GM04504 (cell line): Measurements from ENCODE around the gene PLPPR1.

Source experiments
- DNase-seq: peaks from one replicate; pipeline ENCODE4 v3.0.0-alpha.2; 2012; ENCODE audit warnings: low read depth

Gene PLPPR1

DNA sequence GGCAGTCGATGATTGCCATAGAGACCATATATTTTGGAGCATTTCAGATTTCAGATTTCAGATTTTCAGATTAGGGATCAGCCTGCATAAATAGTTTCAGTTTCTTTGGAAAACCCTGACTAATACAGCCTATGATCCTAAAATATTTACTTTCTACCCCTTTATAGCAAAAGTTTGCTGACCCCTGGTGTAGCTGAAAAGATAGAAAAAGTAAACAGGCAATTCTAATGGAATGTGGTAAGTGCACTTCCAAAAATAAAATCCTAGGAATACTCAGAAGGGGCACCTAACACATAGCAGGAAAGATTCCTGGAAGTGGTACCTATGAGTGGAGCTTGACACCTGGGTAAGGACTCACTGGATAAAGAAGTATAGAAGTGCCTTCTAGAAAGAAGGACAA is 321.8 kb downstream of the PLPPR1 start:
- DNase-seq: no peak

DNA sequence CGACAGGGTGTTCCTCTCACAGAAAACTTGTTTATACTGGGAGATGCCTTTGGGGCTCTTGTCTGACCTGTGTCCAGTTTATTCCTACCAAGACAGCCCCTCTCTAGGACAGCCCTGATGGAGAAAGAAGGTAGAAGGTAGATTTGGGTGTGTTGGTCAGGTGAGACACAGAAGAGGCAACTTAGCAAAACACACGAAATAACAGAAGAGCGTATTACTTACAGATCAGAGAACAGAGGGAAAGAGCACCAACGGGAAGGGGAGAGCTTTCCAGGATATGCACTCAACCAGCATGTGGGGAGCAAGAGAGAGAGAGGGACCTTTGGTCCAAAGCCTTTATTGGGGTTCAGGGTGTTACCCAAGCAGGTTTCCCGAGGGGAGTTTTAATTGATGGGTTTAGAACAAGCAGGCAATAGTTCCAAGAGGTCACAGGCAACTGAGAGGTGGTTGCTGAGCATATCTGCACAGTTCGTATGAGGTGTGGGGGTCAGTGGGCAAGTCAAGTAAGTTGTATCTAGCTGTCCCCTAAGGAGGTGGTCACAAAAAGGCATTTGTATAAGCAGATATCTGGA is 324.5 kb downstream of the PLPPR1 start:
- no peak for DNase-seq

DNA sequence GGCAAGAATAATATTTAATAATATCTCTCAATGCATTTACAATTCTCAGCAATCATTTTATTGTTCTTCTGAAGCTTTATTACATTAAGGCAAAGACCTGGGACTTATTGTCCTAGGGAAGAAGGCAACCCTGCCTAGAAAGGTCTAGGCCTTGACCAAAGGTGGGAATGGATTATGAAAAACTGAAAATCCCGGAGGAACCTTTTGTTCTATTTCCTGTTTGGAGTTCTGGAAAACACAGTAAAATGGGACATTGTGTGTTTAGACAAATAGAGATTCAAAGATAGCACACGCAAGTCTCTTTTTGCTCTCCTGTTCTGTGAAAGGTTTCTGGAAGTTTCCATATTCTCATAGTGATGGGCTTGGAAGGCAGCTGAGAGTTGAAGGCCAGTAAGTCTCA is 325.2 kb downstream of the PLPPR1 start:
- DNase-seq: no peak

DNA sequence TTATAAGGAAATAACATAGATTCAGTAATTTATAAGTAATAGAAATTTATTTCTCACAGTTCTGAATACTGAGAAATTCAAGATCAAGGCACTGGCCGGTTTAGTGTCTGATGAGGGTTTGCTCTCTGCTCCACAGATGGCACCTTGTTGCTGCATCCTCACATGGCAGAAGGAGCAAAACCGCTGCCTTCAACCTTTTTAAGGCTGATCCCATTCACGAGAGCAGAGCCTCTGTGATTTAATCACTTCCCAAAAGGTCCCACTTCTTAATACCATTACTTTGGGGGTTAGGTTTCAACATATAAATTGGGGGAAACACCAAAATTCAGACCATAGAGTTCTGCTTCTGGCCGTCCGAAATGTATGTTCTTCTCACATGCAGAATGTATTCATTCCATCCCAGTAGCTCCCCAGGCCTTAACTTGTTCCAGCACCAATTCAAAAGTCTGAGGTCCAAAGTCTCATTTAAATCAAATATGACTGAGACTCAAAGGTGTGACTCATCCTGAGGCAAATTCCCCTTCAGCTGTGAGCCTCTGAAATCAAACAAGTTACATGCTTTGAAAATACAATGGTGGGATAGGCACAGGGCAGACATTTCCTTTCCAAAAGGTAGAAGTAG is 325.7 kb downstream of the PLPPR1 start:
- no peak for DNase-seq

DNA sequence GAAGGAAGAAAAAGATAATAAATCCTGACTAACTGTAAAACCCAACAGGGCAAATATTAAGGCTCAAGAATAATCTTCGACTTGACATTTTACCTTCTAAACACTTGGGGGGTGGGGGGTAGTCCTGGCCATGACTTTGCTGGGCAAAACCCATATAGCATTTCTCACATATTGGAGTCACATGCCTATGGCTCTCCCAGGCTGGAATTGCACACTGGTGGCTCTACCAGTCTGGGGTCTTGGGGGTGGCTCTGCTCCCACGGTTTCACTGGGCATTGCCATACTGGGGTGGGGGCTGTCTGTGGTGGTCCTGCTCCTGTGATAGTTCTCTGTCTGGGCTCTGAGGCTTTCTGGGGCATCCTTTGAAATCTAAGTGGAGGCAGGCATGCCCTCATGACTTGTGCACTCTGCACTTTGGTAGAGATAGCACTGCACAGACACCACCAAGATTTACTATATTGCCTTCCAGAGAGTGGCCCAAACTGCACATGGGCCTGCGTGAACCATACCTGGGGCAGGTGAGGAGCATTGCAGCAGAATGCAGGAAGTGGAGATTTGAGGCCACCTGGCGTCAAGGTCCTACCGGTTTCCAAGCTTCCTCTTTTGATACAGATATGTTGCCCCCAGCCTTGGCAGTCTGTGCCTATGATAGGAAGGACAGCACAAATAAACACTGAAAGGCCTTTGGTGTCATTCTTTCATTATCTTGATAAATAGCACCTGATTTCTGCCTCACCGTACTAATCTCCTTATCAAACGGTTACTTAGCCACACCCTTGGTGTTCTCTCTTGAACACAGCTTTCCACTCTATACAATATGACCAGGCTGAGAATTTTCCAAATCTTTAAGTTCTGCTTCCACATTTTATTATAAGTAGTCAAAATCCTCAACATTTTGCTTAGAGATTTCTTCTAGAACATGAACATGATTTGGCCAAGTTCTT is 326.5 kb downstream of the PLPPR1 start:
- no peak for DNase-seq

DNA sequence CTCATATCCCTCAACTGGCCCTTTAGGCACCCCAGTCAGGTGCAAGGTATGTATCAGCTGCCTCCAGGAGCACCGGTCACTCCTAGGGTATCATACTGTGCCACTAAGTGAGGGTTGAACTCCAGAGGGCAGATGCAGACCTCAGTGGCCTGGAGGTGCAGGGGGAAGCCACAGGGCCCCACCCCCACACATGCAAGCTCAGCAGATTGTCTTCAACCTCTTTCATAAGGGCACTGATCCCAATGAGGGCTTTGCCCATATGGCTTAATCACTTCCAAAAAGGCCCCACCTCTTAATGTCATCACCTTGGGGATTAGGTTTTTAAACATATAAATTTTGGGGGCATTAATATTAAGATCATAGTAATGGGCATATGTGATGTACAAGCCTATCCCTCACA is 328.1 kb downstream of the PLPPR1 start:
- DNase-seq: no peak

DNA sequence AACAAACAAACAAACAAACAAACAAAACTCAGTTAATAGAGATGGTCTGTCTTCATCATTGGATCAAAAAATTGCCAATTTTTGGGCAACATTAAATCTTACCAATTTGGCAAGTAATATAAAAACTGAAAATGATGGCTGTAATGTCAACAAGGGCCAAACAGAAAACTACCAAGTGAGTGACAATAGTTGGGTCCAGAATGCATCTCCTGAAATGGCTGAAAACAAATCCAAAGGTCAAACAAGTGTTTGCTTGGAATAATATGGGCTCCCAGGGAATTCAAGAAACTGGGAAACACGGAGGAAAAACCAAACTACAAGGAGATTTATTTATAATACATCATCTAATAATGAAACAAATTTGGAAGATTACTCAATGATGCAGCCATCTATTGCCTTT is 331.2 kb downstream of the PLPPR1 start:
- DNase-seq: no peak

DNA sequence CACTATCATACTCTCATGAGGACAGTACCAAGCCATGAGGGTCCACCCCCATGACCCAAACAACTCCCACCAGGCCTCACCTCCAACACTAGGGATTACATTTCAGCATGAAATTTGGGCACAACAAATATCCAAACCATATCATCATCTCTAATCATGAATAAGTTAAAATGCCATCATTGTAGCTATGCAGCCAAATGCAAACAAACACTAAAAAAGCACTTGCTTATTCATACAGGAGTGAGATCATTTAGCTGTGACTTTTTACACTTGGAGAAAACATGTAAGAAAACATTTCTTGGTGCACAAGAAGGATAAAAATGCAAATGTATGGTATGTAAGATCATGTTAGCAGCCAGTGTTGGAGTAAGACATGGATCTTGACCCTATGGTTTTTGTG is 332.1 kb downstream of the PLPPR1 start:
- no peak for DNase-seq

DNA sequence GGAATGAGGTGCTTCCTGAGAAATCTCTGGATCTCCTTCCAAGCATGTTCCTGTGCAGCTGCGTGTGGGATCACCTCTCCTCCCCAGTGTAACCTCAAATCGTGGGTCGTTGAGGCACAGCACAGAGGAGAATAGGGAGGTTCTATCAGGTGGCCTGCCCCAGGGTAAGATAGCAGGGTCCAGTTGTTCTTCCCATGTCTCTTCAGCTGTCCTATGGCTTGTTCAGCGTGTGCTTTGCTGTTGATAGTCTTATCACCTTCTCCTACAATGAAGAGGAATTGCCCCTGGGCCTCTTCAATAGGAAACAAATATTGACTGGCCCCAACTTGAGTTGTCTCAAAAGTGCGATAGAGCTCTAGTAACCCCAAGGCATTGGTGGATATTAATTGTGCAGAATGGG is 333.9 kb downstream of the PLPPR1 start:
- no peak for DNase-seq

DNA sequence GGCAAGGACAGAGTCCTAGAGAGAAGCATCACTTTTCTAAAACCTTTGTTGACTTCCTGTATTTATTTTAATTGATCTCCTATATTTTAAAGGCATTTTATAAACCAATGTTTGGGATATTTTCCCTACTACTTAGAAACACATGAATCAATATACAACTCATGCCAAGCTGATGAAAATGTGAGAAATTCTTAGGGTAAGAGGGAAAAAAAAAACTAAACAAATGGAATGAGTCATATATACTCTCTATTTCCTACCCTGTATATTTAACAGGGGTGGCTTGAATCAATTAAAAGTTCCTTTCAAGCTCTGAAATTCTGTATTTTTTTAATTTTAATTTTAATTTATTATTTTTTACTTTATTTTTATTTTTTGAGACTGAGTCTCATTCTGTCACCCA is 336.7 kb downstream of the PLPPR1 start:
- peak; percentile 25 for DNase-seq

DNA sequence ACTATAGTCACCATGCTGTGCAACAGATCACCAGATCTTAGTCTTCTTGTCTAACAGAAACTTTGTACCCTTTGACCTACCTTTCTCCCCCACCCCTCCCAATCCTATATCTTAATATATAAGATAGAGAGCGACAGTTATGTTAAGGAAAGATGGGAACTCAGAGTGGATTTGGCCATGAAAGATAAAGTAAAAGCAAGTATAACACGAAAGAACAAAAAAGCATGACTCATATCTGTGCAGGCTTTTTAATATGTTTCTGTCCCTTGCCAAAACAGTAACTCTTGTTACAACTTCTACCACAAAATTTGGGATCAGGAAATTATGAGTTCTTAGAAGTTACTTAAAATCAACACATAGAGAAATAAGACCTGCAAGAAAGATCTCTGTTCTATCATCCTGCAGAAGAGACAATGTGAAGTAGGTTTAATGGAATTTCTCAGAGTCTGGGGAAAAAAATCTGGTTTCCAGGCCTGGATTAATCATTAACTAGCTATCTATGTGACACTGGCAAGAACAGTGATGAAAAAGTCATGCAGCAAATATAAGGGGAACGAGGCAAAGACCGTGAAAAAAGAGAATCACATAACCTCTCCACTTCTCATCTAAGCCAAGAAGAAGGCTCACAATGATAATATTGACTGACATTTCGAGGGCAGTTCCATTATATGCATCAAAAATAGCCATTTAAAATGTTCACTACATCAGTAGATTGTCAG is 337.7 kb downstream of the PLPPR1 start:
- peak; percentile 26 for DNase-seq

DNA sequence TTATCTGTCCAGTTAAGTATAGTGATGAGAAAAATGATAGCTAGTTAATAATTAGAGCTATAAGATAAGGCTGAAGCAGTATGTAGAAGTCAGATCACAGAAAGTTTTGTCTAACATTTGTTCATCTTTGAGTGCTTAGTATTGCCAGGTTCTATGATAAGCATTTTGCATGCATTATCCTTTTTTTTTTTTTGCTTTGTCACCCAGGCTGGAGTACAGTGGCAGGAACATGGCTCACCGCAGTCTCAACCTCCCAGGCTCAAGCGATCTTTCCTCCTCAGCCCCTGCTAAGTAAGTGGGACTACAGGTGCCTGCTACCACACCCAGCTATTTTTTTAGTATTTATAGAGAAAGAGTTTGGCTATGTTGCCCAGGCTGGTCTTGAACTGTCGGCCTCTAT is 338.8 kb downstream of the PLPPR1 start:
- no peak for DNase-seq

DNA sequence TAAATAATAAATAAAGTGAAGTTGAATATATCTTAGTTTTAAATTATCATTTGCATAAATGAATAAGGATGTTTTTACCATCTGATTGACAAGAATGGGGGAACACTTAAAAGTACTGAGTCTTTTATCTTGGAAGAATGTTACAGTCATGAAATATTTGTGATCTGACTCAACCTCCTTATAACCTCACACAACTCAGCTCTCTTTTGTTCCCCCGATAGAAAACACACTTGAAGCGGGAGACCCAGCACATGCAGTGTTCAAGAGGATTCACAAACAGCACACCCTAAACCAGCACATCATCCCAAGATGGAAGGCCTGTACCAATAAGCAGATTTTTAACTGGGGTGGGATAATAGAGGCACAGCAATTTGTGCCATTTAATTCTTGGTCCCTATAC is 340.8 kb downstream of the PLPPR1 start:
- DNase-seq: no peak

DNA sequence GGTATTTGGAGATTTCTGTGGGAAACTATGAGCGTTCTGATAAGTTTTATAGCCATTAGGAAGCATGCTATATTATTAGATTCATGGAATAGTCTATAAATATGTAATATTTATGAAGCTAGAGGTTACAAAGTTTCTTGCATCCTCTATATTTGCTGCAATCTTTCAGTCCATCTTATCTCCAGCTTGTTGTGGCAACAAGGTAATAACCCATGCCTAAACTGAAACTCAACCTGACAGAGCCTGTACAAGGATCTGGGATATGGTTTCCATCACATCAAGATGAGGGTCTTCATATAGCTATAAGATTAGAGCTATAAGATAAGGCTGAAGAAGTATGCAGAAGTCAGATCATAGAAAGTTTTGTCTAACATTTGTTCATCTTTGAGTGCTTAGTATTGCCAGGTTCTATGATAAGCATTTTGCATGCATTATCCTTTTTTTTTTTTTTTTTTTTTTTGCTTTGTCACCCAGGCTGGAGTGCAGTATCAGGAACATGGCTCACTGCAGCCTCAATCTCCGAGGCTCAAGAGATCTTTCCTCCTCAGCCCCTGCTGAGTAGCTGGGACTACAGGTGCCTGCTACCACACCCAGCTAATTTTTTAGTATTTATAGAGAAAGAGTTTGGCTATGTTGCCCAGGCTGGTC is 341.5 kb downstream of the PLPPR1 start:
- no peak for DNase-seq

DNA sequence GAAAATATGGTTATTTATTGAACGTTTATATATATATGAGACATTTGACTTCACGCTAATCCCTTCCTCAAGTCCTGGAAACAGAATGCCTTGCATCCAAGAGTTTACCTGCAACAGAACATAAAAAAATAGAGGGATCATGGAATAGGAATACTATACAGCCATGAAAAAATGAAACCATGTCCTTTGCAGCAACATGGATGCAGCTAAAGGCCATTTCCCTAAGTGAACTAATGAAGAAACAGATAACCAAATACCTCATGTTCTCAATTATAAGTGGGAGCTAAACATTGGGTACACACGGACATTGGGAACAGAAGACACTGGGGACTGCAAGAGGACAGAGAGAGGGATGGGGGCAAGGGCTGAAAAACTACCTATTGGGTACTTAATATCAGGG is 343.3 kb downstream of the PLPPR1 start:
- no peak for DNase-seq

DNA sequence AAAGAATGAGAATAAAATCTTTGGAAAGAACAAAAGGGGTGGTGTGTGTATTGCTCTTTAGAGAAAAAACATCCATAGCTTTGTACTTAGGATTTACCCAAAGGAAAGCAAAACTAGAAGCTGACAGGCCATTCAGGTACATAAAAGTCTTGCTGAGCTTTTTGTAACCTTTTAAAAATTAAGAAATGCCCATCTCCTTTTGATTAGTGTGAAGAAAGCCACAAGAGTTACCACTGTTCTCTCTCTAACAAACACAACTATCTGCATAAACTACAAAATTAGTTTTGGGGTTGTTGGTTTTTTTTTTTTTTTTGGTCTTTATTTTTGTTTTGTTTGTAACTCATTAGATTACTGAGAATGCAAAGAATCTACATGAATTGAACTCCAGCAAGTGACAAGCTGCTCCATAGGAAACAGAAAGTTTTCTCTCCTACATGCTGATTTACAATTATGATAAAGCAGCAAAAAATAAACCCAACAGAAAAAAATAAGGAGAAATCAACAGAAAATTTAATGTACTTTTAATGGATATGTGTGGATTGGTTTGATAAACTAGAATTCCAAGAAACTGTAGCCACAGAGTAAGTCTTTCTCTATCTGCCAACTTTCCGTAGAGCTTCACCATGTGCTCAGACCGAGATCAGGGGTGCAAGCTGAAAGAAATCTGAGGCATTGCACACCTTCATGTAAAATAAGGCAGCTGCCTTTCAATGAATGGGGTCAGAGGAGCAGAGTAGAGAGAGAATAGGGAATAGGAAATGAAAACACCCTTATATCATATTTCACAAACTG is 344.0 kb downstream of the PLPPR1 start:
- no peak for DNase-seq
